DMS 273 treated with DMSO at 0.1 percent for 48 hours (cell line): ENCODE measurements around the gene EIF3J.
"Not testable (repeated sequence)": the region's sequence is repeated elsewhere in the genome, so short reads cannot be mapped to it uniquely, and the experiment has no call there.

Experiments used
- DNase-seq: peaks from one replicate; lab custom pipeline; 2025; lab: John Stamatoyannopoulos, UW

The EIF3J gene, protein sequence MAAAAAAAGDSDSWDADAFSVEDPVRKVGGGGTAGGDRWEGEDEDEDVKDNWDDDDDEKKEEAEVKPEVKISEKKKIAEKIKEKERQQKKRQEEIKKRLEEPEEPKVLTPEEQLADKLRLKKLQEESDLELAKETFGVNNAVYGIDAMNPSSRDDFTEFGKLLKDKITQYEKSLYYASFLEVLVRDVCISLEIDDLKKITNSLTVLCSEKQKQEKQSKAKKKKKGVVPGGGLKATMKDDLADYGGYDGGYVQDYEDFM

DNA sequence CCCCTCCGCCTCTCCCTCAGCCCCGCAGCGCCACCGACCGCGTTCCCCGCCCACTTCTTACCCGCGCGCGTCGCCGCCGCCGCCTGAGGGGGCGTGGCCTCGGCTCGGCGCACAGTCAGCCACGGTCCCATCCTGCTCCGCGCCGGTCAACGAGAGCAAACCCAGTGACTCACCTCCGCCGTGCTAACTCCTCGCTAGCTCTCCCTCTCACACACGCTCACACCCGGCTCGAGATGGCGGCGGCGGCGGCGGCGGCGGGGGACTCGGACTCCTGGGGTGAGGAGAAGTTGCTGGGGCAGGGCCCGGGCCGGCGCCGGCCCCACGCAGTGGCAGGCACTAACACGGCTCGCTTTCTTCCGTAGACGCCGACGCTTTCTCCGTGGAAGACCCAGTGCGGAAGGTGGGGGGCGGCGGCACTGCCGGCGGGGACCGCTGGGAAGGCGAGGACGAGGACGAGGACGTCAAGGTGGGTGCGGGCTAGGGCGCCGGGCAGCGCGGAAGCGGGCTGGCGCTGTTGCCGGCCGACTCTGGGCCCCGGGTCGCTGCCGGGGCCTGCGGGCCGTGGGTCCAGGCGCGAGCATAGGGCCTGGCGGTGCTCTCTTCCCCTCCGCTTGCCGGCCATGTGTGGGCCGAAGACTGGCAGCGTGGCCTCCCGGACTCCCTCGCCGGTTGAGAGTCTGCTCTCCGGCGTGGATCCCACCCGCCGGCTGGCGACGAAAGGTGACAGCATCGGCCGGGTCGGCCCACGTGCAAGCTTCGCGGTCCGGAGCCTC is at the start of gene EIF3J:
Gene EIF3J (plus strand): TSS at position 186 of the 773 bp plus-strand sequence. CDS start 48 bp downstream, at position 234.
- peak; percentile 54 for DNase-seq

DNA sequence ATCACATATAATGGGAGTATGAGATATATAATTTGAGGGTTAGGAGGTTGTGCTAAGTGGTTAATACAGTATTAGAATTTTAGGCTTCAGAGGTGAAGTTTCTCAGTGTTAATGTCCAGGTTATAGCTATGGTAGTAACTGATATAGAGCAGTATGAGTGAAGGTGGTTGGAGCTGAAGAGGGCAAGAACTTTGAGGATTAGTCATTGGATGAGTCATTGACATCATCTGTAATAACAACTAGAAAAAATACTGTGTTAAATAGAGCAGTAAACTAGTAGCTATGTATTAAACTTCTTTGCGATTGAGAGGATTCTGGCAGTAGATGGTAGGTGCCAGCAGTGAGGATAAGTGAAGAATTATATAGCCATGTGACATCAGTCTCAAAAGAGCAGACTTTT is 47.5 kb upstream of the EIF3J start:
- no peak for DNase-seq

- no peak for DNase-seq
Observed at GRCh38 chr15:44490622-44491021, 46.3 kb upstream of the EIF3J start.

- no peak for DNase-seq
Observed at GRCh38 chr15:44492040-44492439, 44.9 kb upstream of the EIF3J start.

- no peak for DNase-seq
Observed at GRCh38 chr15:44492672-44493071, 44.3 kb upstream of the EIF3J start.

DNA sequence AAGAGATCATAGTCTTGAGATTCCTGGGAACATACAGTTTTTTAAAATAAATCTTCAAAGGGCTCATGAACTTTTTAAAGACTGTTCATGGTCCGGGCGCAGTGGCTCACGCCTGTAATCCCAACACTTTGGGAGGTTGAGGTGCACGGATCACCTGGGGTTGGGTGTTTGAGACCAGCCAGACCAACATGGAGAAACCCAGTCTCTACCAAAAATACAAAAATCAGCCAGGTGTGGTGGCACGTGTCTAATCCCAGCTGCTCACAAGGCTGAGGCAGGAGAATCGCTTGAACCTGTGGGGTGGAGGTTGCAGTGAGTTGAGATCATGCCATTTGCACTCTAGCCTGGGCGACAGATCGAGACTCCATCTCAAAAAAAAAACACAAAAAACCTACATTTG is 41.4 kb upstream of the EIF3J start:
- DNase-seq: no peak

GRCh38 chr15:44500555-44500954 is 36.4 kb upstream of the EIF3J start:
- no peak for DNase-seq

GRCh38 chr15:44501768-44502366 is 35.1 kb upstream of the EIF3J start:
- DNase-seq: no peak

- DNase-seq: no peak
Observed at GRCh38 chr15:44516436-44516835, 20.5 kb upstream of the EIF3J start.

DNA sequence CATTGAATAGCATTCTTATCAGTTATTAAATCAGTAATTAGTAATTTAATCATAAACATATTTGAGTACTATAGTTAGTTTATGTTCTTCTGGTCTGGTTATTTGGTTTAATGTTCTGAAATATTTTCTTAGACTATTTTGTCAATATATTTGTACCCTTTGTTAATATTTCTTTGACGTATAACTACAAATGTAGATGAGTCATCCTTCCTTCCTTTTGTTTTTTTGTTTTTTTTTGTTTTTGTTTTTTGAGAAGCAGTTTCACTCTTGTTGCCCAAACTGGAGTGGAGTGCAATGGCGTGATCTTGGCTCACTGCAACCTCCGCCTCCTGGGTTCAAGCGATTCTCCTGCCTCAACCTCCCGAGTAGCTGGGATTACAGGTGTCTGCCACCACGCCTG is 17.4 kb upstream of the EIF3J start:
- no peak for DNase-seq

DNA sequence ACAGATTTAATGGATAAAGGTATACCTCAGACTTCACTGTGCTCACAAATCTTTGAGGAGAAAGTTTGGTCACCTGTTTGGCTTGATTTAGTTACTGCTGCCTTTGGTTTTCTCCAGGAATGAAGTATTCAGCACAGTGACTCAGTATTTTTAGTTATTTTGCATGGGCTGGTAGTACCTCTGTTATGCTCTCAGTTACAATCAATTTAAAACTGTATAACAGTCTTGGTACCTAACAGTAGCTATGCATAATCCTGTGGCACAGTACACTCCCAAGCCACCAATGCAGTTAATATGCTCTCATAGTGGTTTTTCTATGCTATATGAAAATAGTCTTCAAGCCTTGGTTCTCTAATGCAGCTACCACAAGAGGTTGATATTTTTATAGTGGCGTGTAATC is 11.9 kb upstream of the EIF3J start:
- DNase-seq: no peak

DNA sequence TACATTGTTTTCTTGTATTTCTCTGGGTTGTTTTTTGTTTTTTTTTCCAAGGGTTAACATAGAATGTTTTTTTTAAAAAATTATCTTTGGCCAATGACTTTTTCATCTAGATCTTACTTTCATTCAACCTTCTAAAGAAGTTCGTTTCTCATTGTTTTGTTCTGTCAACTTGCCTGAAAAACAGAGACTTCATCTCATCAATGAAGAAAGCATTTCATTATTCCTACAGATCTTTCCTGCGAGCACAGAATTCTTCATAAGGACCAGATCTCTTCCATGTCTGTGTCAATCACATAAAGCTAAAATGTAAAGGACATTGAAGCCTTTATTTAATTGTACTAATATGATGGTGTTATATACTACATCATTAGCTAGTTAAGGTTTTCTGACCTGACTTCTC is 9.7 kb upstream of the EIF3J start:
- DNase-seq: no peak

DNA sequence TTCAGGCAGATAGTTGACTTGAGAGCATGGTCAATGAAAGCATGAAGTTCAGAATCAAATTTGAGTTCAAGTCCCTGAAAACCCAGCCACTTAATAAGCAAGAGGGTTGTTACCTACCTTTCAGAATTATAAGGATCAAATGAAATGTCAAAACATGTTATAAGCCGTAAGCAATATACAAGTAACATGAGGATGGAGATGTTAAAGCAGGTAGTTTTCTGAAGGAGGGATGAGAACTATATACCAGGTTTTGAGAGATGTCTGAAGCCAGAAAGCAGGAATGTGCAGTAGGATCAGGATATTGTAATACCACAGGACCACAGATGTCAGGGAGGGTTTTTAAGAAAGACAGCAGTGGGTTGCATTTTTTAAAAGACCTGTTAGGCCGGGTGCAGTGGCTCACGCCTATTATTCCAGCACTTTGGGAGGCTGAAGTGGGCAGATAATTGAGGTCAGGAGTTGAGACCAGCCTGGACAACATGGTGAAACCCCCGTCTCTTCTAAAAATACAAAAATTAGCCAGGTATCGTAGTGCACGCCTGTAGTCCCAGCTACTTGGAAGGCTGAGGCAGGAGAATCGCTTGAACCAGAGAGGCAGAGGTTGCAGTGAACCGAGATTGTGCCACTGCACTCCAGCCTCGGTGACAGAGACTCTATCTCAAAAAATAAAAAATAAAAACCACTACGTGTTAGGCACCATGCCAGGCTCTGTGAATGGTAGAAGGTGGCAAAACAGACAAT is 6.9 kb upstream of the EIF3J start:
- no peak for DNase-seq

GRCh38 chr15:44530653-44531052 is 6.3 kb upstream of the EIF3J start:
- no peak for DNase-seq

- not testable (repeated sequence) for DNase-seq
Observed at GRCh38 chr15:44532275-44532674, 4.7 kb upstream of the EIF3J start.

DNA sequence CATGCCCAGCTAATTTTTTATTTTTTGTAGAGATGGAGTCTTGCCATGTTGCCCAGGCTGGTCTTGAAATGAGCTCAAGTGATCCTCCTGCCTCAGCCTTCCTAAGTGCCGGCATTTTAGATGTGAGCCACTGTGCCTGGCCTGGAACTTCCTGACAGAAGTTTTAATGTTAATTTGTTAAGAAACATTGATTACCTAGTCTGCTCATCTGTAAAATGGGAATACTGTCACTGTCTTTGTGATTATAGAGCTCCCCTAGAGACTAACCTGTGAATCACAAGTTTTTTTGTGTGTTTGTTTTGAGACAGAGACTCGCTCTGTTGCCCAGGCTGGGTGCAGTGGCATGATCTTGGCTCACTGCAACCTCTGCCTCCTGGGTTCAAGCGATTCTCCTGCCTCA is 4.3 kb upstream of the EIF3J start:
- DNase-seq: no peak

DNA sequence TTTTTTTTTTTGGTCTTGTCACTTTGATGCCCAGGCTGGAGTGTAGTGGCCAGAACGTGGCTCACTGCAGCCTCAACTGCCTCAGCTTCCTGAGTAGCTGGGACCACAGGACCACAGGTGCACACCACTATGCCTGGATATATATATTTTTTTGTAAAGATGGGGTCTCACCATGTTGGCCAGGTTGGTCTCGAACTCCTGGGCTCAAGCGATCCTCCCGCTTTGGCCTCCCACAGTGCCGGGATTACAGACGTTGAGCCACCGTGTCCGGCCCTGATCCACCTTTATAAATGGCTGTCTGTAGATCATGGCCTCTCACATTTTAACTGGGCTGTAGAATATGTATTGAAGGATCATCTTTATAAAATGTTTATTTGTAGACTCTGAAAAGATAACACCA is 1.9 kb upstream of the EIF3J start:
- no peak for DNase-seq

DNA sequence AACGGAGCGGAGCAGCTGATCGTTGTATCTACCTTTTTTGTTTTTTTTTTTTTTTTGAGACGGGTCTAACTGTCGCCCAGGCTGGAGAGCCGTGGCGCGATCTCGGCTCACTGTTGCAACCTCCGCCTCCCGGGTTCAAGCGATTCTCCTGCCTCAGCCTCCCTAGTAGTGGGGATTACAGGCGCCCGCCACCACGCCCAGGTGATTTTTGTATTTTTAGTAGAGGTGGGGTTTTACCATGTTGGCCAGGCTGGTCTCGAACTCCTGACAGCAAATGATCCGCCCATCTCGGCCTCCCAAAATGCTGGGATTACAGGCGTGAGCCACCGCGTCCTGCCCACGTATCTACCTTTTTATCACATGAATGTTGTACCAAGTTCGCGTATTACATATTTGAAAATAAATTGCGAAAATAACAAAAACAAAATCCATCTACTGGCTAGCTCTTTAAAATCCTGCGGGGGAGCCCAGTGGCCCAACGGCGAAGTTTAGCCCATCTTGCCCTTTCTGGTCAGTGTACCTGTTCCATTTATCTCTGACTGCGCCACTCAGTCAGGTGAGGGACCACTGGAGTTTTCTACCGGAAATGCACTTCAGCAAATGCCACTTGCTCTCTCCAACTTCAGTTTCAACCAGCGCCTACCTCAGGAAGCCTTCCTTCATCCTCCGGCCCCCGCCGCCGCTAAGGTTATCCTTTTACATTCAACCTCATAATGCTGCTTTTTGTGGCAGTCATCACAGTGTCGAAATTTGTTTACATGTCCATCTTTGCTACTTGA is 1.2 kb upstream of the EIF3J start:
- no peak for DNase-seq

DNA sequence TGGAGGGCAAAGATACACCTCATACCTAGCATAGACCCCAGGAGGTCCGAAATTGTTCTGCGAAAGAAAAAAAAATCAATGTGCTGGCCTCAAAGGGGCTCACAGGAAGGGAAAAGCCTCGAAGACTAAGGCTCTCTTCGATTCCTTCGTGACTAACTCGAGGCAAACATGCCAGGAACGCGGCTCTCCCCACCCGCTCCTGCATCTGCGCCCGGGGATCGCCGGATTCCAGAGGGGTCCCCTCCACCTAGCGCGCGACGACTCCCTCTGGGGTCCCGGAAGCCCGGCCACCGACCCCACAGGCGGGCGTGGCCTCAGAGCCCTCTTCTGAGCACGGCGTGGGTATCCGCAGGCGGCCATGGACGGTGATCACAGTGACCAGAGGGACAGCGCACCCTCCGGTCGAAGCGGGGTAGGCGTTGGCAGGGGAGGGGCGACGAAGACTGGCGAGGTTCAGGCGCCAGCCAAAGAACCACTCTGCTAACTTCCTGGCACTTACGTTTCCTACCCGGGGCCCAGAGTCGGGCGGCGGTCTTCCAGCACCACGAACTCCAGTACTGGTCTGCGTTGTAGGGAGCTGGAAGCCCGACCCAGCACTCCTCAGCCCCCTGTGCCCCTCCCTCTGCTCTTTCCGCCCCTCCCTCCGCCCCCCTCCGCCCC is 515 bp upstream of the EIF3J start:
- DNase-seq: no peak

DNA sequence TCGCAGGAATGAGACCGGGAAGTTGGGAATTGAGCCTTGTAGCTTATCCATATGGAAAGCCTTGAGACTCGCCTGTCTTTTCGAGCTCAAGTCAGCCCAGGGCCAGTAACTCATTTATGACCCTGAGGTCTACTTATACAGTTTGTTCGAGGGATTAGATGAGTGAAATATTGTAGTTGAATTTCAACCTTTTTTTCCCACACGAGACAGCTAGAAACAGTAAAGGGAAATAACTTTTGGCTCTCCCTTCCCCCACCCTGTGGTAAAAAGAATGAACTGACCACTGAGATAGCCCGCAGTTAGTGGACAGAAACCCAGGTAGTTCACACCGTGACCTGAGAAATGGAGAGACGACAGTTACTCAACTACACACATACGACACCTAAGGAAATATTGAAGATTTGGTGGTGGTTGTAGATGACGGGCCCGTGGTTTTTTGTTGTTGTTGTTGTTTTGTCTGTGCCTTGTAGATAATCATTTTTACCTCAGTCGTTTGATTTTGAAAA is 841 bp downstream of the EIF3J start:
- DNase-seq: no peak
